Suppressor macrophage treated with lipopolysaccharide for 4 hours (primary cell): ENCODE results near the gene TOLLIP.

Experiments
- DNase-seq: peaks from one replicate; pipeline ENCODE4 v3.0.0-alpha.2; 2020

The TOLLIP gene

DNA sequence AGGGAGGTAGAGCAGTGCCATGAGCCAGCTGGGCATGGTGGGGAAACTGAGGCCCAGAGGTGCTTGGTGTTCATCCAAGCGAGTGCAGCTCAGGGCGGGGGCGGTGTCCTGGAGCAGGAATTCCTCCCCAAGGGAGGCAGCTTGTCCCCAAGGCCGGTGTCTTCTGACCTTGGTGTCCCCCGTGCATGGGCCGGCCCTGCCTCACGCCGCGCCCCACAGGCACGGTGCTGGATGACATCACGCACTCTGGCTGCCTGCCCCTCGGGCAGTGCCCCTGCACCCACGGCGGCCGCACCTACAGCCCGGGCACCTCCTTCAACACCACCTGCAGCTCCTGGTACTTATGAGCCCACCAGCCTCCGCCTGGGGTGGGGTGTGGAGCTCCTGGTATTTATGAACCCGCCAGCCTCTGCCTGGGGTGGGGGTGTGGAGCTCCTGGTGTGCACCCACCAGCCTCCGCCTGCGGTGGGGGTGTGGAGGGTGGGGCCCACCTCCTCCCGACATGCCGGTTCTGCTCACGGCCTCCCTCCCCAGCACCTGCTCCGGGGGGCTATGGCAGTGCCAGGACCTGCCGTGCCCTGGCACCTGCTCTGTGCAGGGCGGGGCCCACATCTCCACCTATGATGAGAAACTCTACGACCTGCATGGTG is 79.8 kb downstream of the TOLLIP start:
- no peak for DNase-seq

DNA sequence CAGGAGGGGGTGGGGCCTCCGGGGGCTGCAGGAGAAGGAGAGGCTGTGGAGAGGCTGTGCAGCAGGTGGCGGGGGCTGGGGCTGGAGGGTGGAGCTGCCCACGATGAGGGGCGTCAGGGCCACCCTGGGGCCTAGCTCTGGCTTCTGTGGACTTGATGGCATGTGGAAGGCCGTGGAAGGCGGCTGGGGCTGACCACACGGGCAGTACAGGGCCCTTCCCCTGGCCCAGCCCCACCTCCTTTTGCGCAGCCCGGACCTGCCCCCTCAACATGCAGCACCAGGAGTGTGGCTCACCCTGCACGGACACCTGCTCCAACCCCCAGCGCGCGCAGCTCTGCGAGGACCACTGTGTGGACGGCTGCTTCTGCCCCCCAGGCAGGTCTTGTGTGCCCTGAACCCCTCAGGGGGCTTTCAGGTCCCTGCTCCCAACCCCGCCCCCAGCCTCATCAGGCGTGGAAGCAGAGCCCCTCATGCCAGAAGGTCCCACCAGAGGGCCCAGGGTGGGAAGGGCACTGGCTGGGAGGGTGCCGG is 80.4 kb downstream of the TOLLIP start:
- DNase-seq, result no peak

GRCh38 chr11:1228101-1228821 is 81.2 kb downstream of the TOLLIP start:
- no peak for DNase-seq

DNA sequence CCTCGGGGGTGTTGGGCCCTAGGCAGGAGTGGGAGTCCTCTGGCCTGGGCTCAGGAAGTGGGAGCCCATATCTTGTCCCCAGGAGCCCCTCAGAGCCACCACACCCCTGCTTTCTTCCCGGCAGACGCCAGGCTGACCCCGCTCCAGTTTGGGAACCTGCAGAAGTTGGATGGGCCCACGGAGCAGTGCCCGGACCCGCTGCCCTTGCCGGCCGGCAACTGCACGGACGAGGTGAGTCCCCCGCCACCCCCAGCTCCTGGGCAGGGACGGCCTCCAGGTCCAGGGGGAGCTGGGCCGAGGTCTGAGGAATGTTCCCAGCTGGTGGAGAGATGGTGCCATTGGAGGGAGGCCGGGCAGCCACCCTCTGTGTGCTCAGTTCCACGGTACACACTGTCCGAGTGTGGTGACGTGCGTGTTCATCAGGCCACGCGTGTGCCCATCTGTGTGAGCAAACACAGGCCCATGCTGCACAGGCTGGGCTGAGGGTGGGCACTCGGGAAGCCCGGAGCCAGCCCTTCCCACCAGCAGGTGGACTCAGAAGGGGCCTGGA is 81.8 kb downstream of the TOLLIP start:
- no peak for DNase-seq

DNA sequence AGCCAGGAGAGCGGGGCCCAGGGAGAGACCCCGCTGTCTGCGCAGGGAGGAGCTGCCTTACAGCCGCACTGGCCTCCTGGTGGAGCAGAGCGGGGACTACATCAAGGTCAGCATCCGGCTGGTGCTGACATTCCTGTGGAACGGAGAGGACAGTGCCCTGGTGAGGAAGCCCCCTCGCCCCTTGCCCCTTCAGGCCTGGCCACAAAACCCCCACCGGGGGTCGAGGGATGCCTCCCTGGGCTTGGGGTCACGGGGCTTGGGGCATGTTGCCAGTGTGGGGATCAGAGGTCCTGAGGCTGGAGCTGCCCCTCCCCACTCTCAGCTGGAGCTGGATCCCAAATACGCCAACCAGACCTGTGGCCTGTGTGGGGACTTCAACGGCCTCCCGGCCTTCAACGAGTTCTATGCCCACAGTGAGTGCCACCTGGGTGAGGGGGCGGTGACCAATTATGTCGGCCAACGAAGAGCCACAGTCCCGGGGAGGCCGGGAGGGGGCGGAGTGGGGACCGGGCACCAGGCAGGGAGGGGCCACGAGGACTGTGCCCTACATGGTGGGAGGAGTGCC is 82.4 kb downstream of the TOLLIP start:
- DNase-seq, result no peak

DNA sequence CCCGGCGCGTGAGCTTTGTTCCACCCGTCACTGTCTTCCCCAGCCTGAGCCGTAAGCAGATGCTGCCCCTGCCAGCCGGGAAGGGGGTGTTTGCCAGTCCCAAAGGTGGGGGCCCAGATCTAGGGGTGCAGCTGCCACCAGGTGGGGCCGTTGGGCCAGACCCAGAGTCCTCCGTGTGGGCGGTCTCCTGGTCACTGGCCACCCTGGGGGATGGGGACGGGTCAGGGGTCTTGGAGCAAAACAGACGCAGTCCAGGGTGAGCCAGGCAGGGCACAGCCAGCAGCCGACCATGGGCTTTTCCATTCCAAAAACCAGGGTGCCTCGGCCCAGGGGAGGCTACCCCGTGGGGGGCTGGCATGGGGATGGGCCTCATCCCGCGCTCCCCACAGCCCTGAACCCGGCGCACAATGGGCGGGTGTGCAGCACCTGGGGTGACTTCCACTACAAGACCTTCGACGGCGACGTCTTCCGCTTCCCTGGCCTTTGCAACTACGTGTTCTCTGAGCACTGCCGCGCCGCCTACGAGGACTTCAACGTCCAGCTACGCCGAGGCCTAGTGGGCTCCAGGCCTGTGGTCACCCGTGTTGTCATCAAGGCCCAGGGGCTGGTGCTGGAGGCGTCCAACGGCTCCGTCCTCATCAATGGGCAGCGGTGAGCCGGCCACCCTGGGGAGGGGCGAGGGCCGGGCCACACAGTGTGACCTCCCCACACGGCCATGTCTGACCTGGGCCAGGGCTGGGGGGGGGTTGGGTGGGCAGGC is 83.0 kb downstream of the TOLLIP start:
- DNase-seq, result no peak

DNA sequence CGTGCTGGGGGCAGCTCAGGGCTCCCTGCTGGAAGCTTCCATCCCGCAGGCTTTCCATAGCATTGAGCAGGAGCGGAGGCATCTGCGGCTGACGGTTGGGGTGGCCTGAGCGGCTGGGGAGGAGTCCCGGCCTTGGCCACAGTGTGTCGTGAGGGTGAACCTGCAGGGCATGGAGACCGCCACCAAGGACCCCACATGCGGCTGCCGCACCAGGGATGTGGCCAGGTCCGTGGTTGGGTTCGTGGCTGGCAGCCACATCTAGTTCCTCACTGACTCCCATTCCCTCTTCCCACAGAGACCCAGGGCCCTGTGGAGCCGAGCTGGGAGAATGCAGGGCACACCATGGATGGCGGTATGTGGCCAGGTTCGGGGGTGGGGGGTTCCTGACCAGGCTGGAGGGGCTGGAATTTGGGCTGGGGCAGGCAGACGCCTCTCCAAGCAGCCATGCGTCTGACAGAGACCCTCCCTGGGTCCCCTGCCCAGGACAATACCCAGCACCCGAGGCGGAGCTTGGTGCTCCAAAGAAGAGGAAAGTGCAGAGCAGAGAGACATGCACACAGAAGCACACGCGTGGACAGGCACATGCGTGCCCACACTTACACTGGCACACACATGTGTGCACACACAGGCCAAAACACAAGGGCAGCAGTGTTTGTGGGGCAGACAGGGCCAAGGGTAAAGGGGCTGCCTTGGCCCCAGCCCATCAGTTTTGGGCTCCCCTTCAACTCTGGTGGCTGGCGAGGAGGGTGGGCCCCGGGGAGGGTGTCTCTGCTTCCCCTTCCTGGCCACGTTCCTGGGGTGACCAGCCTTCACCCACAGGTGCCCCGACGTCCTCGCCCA is 83.8 kb downstream of the TOLLIP start:
- no peak for DNase-seq

DNA sequence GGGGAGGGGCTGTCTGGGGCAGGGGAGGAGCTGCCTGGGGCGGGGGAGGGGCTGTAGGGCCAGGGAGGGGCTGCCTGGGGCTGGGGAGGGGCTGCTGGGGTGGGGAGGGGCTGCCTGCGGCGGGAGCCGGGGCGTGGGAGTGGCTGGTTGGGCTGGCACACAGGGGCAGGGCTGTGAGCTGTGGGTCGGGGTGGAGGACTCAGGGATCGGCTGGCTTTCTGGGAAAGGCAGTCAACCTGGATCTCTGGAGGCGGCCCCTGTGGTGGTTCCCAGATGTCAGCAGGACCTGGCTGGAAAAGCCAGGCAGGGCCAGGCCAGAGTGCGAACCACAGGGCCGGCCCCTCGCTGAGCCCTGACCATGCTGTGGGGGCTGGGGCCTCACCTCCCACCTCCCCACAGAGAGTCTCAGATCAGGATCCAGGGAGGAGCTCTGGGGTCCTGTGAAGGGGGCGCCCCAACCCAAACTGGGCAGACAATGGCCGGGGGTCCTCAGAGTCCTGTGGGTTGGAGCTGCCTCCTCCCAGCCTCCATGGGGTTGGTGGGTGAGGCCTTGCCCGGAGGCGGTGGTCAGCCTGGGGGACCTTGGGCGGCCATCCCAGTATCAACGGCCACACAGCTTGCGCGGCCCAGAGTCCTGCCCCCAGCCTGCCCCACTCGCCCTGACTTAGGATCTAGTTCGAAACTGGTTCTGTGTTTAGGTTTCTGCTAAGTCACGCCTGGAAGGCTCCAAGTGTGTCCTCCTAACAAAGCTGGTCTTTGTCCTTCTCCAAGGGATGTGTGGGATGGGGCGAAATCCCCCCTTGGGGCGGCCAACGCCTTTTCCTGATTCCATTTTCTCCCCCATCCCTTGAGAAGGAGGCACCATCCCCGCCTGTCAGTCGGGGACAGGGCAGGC is 84.7 kb downstream of the TOLLIP start:
- DNase-seq, result no peak
